Kidney tubule cell (primary cell): Measurements from ENCODE around the gene HMSD.
"Not testable (repeated sequence)": the region's sequence is repeated elsewhere in the genome, so short reads cannot be mapped to it uniquely, and the experiment has no call there.

ENCODE experiments used
- DNase-seq: peaks from one replicate; pipeline ENCODE4 v3.0.0-alpha.2; 2018; ENCODE audit warnings: low spot score

Gene HMSD

GRCh38 chr18:63949068-63949737 is at the start of gene HMSD:
Gene HMSD, plus strand, starts transcription at chr18:63949301. Its CDS starts 4,155 bp downstream, at chr18:63953456.
- peak; percentile 59 for DNase-seq

GRCh38 chr18:63903851-63904570 is 45.1 kb upstream of the HMSD start:
- DNase-seq = no peak

GRCh38 chr18:63904694-63905093 is 44.4 kb upstream of the HMSD start:
- no peak for DNase-seq

- DNase-seq = peak; percentile 49
Measured at GRCh38 chr18:63905361-63905760, 43.7 kb upstream of the HMSD start.

- DNase-seq = no peak
Measured at GRCh38 chr18:63906056-63906455, 43.0 kb upstream of the HMSD start.

GRCh38 chr18:63907664-63908063 is 41.4 kb upstream of the HMSD start, which contains the start of gene SERPINB10:
Gene SERPINB10, plus strand, starts transcription at chr18:63907958. Its CDS starts 7,553 bp downstream, at chr18:63915511.
- no peak for DNase-seq

GRCh38 chr18:63908858-63909257 is 40.2 kb upstream of the HMSD start:
- no peak for DNase-seq

GRCh38 chr18:63909870-63910269 is 39.2 kb upstream of the HMSD start:
- no peak for DNase-seq

- no peak for DNase-seq
Measured at GRCh38 chr18:63917817-63918216, 31.3 kb upstream of the HMSD start.

GRCh38 chr18:63922049-63922448 is 27.1 kb upstream of the HMSD start:
- DNase-seq = no peak

- no peak for DNase-seq
Measured at GRCh38 chr18:63924551-63924950, 24.6 kb upstream of the HMSD start.

- DNase-seq = no peak
Measured at GRCh38 chr18:63928331-63928730, 20.8 kb upstream of the HMSD start.

GRCh38 chr18:63929369-63929768 is 19.7 kb upstream of the HMSD start:
- DNase-seq = not testable (repeated sequence)

- DNase-seq = no peak
Measured at GRCh38 chr18:63930773-63931354, 18.2 kb upstream of the HMSD start.

GRCh38 chr18:63936156-63936931 is 12.8 kb upstream of the HMSD start:
- DNase-seq = peak; percentile 82

GRCh38 chr18:63936932-63937393 is 12.1 kb upstream of the HMSD start:
- DNase-seq = no peak

- DNase-seq = no peak
Measured at GRCh38 chr18:63940008-63940407, 9.1 kb upstream of the HMSD start.

GRCh38 chr18:63940543-63941050 is 8.5 kb upstream of the HMSD start:
- not testable (repeated sequence) for DNase-seq

GRCh38 chr18:63947051-63947790 is 1.9 kb upstream of the HMSD start:
- DNase-seq = no peak

- DNase-seq = peak; percentile 14
Measured at GRCh38 chr18:63951302-63951705, 2.2 kb downstream of the HMSD start.

GRCh38 chr18:63953811-63954210 is 4.7 kb downstream of the HMSD start:
- DNase-seq = no peak
